G401 (cell line): Measurements from ENCODE around the gene HBQ1. TPM values are rescaled to one million over a fixed set of nuclear protein-coding genes. Genes with fewer than 3 reads are reported as not detected.
"Not testable (repeated sequence)": the region's sequence is repeated elsewhere in the genome, so short reads cannot be mapped to it uniquely, and the experiment has no call there.

Experiments used
- DNase-seq: peaks from one replicate; pipeline ENCODE4 v3.0.0-alpha.2; 2015; ENCODE audit warnings: low spot score
- in situ Hi-C: cut with HindIII; loops from 2 replicates; pipeline ENCODE4 v1.10.0; 2016; ENCODE audit warnings: low sequenced_read_pairs, mixed read lengths
- total RNA-seq: library from RNA; depleted of rRNA; stranded (reverse); fragments of >200 nt; shearing (Covaris generic); gene quantifications from 2 replicates; pipeline ENCODE4 v1.2.3, GENCODE V29; 2014

Gene HBQ1
- total RNA-seq, 1 experiment from 2014 or later, result 19.9 TPM

DNA sequence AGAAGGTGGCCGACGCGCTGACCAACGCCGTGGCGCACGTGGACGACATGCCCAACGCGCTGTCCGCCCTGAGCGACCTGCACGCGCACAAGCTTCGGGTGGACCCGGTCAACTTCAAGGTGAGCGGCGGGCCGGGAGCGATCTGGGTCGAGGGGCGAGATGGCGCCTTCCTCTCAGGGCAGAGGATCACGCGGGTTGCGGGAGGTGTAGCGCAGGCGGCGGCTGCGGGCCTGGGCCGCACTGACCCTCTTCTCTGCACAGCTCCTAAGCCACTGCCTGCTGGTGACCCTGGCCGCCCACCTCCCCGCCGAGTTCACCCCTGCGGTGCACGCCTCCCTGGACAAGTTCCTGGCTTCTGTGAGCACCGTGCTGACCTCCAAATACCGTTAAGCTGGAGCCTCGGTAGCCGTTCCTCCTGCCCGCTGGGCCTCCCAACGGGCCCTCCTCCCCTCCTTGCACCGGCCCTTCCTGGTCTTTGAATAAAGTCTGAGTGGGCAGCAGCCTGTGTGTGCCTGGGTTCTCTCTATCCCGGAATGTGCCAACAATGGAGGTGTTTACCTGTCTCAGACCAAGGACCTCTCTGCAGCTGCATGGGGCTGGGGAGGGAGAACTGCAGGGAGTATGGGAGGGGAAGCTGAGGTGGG lies 6.9 kb upstream of the HBQ1 start:
- DNase-seq, in situ Hi-C loops: not testable (repeated sequence)

DNA sequence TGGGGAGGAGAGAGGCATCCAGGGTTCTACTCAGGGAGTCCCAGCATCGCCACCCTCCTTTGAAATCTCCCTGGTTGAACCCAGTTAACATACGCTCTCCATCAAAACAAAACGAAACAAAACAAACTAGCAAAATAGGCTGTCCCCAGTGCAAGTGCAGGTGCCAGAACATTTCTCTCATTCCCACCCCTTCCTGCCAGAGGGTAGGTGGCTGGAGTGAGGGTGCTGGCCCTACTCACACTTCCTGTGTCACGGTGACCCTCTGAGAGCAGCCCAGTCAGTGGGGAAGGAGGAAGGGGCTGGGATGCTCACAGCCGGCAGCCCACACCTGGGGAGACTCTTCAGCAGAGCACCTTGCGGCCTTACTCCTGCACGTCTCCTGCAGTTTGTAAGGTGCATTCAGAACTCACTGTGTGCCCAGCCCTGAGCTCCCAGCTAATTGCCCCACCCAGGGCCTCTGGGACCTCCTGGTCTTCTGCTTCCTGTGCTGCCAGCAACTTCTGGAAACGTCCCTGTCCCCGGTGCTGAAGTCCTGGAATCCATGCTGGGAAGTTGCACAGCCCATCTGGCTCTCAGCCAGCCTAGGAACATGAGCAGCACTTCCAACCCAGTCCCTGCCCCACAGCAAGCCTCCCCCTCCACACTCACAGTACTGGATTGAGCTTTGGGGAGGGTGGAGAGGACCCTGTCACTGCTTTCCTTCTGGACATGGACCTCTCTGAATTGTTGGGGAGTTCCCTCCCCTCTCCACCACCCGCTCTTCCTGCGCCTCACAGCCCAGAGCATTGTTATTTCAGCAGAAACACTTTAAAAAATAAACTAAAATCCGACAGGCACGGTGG lies 6.1 kb upstream of the HBQ1 start:
- DNase-seq, in situ Hi-C loops: not testable (repeated sequence)

DNA sequence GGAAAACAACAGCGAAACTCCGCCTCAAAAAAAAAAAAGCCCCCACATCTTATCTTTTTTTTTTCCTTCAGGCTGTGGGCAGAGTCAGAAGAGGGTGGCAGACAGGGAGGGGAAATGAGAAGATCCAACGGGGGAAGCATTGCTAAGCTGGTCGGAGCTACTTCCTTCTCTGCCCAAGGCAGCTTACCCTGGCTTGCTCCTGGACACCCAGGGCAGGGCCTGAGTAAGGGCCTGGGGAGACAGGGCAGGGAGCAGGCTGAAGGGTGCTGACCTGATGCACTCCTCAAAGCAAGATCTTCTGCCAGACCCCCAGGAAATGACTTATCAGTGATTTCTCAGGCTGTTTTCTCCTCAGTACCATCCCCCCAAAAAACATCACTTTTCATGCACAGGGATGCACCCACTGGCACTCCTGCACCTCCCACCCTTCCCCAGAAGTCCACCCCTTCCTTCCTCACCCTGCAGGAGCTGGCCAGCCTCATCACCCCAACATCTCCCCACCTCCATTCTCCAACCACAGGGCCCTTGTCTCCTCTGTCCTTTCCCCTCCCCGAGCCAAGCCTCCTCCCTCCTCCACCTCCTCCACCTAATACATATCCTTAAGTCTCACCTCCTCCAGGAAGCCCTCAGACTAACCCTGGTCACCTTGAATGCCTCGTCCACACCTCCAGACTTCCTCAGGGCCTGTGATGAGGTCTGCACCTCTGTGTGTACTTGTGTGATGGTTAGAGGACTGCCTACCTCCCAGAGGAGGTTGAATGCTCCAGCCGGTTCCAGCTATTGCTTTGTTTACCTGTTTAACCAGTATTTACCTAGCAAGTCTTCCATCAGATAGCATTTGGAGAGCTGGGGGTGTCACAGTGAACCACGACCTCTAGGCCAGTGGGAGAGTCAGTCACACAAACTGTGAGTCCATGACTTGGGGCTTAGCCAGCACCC lies 5.0 kb upstream of the HBQ1 start:
- in situ Hi-C loops, result no loop called here
- DNase-seq, result no peak

DNA sequence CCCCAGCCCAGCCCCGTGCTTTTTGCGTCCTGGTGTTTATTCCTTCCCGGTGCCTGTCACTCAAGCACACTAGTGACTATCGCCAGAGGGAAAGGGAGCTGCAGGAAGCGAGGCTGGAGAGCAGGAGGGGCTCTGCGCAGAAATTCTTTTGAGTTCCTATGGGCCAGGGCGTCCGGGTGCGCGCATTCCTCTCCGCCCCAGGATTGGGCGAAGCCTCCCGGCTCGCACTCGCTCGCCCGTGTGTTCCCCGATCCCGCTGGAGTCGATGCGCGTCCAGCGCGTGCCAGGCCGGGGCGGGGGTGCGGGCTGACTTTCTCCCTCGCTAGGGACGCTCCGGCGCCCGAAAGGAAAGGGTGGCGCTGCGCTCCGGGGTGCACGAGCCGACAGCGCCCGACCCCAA lies 4.3 kb upstream of the HBQ1 start:
- DNase-seq, in situ Hi-C loops: not testable (repeated sequence)

DNA sequence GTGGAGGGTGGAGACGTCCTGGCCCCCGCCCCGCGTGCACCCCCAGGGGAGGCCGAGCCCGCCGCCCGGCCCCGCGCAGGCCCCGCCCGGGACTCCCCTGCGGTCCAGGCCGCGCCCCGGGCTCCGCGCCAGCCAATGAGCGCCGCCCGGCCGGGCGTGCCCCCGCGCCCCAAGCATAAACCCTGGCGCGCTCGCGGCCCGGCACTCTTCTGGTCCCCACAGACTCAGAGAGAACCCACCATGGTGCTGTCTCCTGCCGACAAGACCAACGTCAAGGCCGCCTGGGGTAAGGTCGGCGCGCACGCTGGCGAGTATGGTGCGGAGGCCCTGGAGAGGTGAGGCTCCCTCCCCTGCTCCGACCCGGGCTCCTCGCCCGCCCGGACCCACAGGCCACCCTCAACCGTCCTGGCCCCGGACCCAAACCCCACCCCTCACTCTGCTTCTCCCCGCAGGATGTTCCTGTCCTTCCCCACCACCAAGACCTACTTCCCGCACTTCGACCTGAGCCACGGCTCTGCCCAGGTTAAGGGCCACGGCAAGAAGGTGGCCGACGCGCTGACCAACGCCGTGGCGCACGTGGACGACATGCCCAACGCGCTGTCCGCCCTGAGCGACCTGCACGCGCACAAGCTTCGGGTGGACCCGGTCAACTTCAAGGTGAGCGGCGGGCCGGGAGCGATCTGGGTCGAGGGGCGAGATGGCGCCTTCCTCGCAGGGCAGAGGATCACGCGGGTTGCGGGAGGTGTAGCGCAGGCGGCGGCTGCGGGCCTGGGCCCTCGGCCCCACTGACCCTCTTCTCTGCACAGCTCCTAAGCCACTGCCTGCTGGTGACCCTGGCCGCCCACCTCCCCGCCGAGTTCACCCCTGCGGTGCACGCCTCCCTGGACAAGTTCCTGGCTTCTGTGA lies 3.5 kb upstream of the HBQ1 start, which contains the start of gene HBA1:
Gene HBA1, plus strand, starts transcription at position 204 of the 906 bp plus-strand sequence. Its CDS starts 37 bp downstream, at position 241.
- in situ Hi-C loops, DNase-seq: not testable (repeated sequence)

DNA sequence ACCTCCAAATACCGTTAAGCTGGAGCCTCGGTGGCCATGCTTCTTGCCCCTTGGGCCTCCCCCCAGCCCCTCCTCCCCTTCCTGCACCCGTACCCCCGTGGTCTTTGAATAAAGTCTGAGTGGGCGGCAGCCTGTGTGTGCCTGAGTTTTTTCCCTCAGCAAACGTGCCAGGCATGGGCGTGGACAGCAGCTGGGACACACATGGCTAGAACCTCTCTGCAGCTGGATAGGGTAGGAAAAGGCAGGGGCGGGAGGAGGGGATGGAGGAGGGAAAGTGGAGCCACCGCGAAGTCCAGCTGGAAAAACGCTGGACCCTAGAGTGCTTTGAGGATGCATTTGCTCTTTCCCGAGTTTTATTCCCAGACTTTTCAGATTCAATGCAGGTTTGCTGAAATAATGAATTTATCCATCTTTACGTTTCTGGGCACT lies 2.9 kb upstream of the HBQ1 start:
- in situ Hi-C loops, result no loop called here
- DNase-seq, result no peak

DNA sequence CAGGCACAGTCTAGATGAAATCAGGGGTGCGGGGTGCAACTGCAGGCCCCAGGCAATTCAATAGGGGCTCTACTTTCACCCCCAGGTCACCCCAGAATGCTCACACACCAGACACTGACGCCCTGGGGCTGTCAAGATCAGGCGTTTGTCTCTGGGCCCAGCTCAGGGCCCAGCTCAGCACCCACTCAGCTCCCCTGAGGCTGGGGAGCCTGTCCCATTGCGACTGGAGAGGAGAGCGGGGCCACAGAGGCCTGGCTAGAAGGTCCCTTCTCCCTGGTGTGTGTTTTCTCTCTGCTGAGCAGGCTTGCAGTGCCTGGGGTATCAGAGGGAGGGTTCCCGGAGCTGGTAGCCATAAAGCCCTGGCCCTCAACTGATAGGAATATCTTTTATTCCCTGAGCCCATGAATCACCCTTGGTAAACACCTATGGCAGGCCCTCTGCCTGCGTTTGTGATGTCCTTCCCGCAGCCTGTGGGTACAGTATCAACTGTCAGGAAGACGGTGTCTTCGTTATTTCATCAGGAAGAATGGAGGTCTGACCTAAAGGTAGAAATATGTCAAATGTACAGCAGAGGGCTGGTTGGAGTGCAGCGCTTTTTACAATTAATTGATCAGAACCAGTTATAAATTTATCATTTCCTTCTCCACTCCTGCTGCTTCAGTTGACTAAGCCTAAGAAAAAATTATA lies 2.1 kb upstream of the HBQ1 start:
- in situ Hi-C loops, result no loop called here
- DNase-seq, result no peak

DNA sequence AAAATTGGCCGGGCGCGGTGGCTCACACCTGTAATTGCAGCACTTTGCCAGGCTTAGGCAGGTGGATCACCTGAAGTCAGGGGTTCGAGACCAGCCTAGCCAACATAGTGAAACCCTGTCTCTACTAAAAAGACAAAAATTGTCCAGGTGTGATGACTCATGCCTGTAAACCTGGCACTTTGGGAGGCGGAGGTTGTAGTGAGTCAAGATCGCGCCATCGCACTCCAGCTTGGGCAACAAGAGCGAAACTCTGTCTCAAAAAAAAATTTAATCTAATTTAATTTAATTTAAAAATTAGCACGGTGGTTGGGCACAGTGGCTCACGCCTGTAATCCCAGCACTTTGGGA lies 1.6 kb upstream of the HBQ1 start:
- in situ Hi-C loops, result no loop called here
- DNase-seq, result no peak

DNA sequence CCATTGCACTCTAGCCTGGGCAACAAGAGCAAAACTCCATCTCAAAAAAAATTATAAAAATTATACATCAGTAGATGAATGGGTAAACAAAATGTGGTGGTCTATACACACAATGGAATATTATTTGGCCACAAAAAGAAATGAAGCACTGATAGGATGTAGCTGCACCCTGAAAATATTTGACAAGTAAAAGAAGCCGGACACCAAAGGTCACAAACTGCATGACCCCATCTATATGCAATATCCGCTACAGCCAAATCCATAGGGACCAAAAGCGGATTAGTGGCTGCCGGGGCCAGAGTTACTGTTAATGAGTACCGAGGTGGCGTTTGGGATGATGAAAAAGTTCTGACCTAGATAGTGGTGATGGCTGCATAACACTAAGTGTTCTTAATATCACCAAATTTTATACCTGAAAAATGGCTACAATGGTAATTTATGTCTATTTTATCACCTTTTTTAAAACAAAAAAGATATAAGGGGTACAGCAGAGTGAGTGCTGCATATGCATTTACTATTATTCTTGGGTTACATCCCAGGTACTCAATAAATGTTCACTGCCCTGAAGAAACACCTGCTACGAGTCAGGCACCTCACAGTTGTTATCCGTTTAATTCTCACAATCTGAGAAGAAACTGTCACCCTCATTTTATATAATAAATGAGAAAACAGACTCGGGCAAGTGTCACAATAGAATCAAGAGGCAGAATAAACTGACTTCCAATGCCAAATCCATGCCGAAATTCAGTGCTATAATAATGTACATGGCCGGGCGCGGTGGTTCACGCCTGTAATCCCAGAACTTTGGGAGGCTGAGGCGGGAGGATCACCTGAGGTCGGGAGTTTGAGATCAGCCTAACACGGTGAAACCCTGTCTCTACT lies 807 bp upstream of the HBQ1 start:
- DNase-seq, result no peak

DNA sequence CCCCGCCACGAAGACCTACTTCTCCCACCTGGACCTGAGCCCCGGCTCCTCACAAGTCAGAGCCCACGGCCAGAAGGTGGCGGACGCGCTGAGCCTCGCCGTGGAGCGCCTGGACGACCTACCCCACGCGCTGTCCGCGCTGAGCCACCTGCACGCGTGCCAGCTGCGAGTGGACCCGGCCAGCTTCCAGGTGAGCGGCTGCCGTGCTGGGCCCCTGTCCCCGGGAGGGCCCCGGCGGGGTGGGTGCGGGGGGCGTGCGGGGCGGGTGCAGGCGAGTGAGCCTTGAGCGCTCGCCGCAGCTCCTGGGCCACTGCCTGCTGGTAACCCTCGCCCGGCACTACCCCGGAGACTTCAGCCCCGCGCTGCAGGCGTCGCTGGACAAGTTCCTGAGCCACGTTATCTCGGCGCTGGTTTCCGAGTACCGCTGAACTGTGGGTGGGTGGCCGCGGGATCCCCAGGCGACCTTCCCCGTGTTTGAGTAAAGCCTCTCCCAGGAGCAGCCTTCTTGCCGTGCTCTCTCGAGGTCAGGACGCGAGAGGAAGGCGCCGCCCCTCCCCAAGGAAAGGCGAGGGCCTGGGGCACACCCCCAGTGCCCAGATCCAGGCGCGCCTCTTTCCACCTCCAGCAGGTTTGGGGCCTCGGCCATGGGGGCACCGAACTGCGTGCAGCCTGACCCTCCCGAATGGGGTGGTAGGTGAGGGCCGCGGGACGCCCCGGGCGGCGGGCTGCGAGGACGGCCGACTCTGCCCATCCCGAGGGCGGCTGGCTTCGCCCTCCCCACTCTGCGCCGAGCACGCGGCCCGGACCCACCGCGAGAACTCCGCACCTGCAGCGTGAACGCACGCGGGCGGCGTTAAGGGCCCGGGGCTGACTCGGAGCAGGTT lies 664 bp downstream of the HBQ1 start:
- DNase-seq, result peak; percentile 49
- in situ Hi-C loops, result no loop called here

More for the DNA sequence above, 807 bp upstream of the HBQ1 start:
- in situ Hi-C loops, result no loop called here

DNA sequence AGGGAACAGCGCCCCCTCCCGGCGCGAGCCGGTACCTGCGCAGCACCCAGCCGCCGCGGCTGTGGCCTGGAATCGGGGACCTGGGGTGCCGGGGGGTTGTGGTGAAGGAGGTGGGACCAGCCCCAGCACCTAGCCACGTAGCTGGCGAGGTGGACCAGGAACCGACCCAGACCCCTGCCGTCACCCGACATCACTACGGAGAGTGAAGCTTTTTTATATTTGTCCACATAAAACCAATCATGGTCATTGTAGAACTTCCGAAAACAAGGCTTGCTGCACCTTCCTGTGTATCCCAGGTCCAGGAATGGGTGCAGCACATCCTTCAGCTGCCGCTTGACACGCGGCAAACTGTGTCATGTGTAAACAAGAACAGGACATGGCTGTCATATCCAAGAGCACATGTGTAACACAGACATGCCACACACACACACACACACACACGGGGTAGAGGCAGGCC lies 1.3 kb downstream of the HBQ1 start:
- in situ Hi-C loops, result no loop called here
- DNase-seq, result peak; percentile 19

DNA sequence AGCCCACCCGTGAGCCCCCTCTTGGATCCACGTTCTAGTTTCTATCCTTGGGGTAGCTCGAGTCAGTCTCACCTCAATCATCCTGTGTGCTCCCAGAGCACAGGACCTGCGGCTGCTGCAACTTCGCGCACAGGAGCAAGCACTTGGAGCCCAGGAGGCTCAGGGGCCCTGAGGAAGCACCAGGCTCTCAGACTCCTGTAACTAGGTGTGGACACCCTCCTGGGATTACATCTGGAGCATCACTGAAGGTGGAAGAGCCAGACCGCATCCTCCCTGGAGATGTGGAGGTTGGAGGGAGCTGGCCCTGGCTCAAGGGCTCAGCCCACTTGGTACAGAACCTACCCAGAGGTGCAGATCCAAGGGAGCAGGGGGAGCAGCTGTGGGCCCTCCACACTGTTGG lies 2.7 kb downstream of the HBQ1 start:
- in situ Hi-C loops, result no loop called here
- DNase-seq, result no peak

DNA sequence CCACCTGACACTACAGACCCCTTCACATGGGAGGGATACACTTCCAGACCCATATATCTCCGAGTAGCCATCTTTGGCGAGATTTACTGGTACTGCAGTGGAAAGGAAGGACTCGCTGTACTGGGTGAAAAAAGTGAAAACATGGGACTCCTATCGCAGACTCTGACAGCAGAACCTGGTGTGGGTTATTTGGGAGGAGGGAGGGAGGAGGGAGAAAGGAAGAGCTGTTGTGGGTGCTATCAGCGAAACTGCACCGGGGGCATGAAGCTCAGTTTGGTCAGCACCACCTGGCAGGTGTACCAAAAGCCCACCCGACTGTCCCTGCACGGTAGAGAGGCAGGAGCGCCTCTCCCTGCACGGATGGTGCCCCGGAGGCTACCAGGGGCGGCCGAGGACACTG lies 5.0 kb downstream of the HBQ1 start:
- in situ Hi-C loops, result no loop called here
- DNase-seq, result no peak

DNA sequence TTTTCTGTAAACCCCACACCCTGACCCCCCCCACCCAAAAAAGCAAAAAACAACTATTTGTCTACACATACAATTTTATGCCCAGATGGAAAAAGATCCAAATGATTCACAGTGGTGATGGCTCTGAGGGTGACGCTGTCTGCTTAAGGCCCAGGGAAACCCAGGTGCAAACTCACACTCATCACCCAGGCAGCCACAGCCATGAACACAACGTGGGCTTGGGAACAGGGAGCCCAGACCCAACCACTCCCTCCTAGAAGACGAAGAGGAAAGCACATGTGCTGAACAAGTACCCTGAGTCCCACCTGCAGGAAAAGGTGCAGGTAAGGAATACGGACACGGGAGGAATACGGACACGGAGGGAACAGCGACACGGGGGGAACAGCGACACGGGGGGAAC lies 5.4 kb downstream of the HBQ1 start:
- DNase-seq, result no peak
- in situ Hi-C loops, result no loop called here

DNA sequence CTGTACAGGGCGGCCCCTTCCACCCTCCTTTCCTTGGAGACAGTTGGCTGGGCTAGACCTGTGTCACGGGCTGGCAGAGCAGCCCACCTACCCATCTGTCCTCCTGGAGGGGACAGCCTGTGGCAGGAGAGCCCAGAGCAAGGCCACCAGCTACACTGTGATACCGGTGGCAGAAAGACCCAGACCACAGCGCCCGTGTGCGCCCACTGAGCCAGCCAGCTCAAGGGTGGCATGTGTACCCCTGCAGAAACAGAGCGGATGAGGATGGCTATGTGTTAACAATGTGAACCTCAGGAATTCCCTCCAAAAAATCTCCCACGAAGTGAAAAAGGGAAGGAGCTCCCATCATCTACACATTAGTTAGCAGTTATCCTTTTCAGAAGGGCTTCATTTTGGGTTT lies 7.1 kb downstream of the HBQ1 start:
- no peak for DNase-seq
- in situ Hi-C loops, result no loop called here

DNA sequence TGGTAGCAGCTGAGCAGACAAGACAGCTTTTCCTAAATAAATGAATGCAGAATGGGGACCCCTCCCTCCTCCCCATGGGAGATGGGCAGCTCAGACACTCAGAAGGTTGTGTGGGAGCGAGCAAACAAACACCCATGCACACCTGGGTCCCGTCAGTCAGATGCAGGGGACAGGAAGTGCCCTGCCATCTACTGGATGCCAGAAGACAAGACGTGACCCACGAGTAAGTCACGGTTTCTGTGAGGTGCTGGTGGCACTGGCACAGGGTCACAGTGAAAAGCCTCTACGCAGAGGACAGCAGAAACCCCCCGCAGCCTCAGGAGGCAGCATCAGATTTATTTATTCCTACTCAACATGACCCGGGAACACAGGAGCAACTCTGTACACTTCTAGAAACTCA lies 8.4 kb downstream of the HBQ1 start:
- in situ Hi-C loops, result no loop called here
- no peak for DNase-seq
